Endodermal cell (in vitro differentiated cells): ENCODE data around the gene KIRREL3. TPM values are rescaled to one million over a fixed set of nuclear protein-coding genes. Genes with fewer than 3 reads are reported as not detected.

Experiments
- DNase-seq: peaks from one replicate; pipeline ENCODE4 v3.0.0-alpha.2; 2017
- H3K27ac ChIP-seq: 2 replicates; pipeline ENCODE4 v1.5.1; 2013; ENCODE audit warnings: mild to moderate bottlenecking, low read depth, low read length, moderate library complexity
- H3K27me3 ChIP-seq: 2 replicates; pipeline ENCODE4 v1.6.1; 2013; ENCODE audit warnings: mild to moderate bottlenecking, low read length, moderate library complexity; ENCODE audit not compliant: insufficient read depth, control insufficient read depth, poor library complexity, severe bottlenecking
- H3K36me3 ChIP-seq: 2 replicates; pipeline ENCODE4 v1.7.0; 2013; ENCODE audit warnings: mild to moderate bottlenecking, low read length, moderate library complexity; ENCODE audit not compliant: control insufficient read depth, insufficient read depth
- H3K4me1 ChIP-seq: one replicate; pipeline ENCODE4 v1.7.0; 2013; ENCODE audit warnings: low read length; ENCODE audit not compliant: control insufficient read depth, insufficient read depth
- H3K4me3 ChIP-seq: 2 replicates; pipeline ENCODE4 v1.5.1; 2013; ENCODE audit warnings: mild to moderate bottlenecking, low read length, moderate library complexity
- H3K9ac ChIP-seq: 2 replicates; pipeline ENCODE4 v1.6.1; 2013; ENCODE audit warnings: mild to moderate bottlenecking, low read length, moderate library complexity; ENCODE audit not compliant: poor library complexity, severe bottlenecking; ENCODE audit errors: extremely low read depth
- H3K9me3 ChIP-seq: 2 replicates; pipeline ENCODE4 v1.6.1; 2013; ENCODE audit warnings: mild to moderate bottlenecking, low read length, moderate library complexity; ENCODE audit not compliant: control insufficient read depth
- H3K27ac Mint-ChIP-seq: 2 replicates; pipeline ENCODE4 v1.8.0; 2020; ENCODE audit warnings: mixed read lengths
- H3K27me3 Mint-ChIP-seq: 2 replicates; pipeline ENCODE4 v1.8.0; 2021; ENCODE audit warnings: mild to moderate bottlenecking, mixed read lengths; ENCODE audit not compliant: insufficient read depth
- H3K36me3 Mint-ChIP-seq: 2 replicates; pipeline ENCODE4 v1.8.0; 2020; ENCODE audit warnings: low read depth, mixed read lengths
- H3K4me1 Mint-ChIP-seq: 2 replicates; pipeline ENCODE4 v1.8.0; 2020; ENCODE audit warnings: mixed read lengths
- H3K4me3 Mint-ChIP-seq: 2 replicates; pipeline ENCODE4 v1.8.0; 2020; ENCODE audit warnings: mild to moderate bottlenecking, moderate library complexity, mixed read lengths
- H3K9me3 Mint-ChIP-seq: 2 replicates; pipeline ENCODE4 v1.8.0; 2020; ENCODE audit warnings: mild to moderate bottlenecking, mixed read lengths
- WGBS, 2 experiments: methylation state at CpG; one replicate each; pipeline versions ENCODE4 v1.1.5 to v1.1.7; 2013; ENCODE audit warnings: missing lambda C conversion rate in 2 of 2, mixed read lengths in 1 of 2; ENCODE audit not compliant: insufficient coverage in 1 of 2, insufficient read length in 1 of 2; 5-methylcytosine and 5-hydroxymethylcytosine counted together
- total RNA-seq, 2 donors: library from RNA; stranded (reverse); fragmentation: NEBNext Ultra II Directional in 1 of 2; extraction: Animal tissue kit (Norgen Biotek cat#: 25700) in 1 of 2; gene quantifications; 2 replicates in 1 of 2; 3 replicates in 1 of 2; pipeline ENCODE4 v1.2.1, GENCODE V29; 2021
- TF ChIP-seq, protein P1 (sequence below): fragments of 200-600 bp; sonication (generic); conservative IDR thresholded peaks from 2 replicates; pipeline ENCODE4 v1.5.0; 2021; ENCODE audit warnings: antibody characterized with exemption, mild to moderate bottlenecking

KIRREL3 gene
- total RNA-seq, 2 donors from 2014 or later = 1.1 to 1.4 TPM

DNA sequence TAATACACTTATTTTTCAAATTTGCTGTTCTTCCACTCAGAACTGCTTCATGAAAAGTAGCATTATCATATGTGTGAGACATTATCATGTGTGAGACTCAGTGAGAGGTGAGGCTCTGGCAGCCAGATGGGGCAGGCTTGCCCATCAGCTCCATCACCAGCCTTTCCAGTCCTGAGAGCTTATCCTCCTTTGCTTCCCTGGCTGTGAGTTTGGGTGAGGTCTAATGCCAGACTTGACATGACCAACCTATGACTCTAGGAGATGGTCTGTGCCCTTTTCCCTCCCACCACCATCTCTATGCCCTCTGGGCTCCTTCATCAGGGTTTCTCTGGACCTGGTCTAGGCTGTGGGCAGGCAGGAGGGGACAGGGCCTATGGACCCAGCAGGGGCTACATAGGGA is 145.0 kb downstream of the KIRREL3 start:
- no peaks in the 10 kb centered on the region for H3K36me3 Mint-ChIP-seq
- peaks cover 6% of the 10 kb centered on the region for H3K27me3 ChIP-seq
- no peaks in the 10 kb centered on the region for H3K4me1 ChIP-seq
- TF ChIP-seq, protein P1, sequence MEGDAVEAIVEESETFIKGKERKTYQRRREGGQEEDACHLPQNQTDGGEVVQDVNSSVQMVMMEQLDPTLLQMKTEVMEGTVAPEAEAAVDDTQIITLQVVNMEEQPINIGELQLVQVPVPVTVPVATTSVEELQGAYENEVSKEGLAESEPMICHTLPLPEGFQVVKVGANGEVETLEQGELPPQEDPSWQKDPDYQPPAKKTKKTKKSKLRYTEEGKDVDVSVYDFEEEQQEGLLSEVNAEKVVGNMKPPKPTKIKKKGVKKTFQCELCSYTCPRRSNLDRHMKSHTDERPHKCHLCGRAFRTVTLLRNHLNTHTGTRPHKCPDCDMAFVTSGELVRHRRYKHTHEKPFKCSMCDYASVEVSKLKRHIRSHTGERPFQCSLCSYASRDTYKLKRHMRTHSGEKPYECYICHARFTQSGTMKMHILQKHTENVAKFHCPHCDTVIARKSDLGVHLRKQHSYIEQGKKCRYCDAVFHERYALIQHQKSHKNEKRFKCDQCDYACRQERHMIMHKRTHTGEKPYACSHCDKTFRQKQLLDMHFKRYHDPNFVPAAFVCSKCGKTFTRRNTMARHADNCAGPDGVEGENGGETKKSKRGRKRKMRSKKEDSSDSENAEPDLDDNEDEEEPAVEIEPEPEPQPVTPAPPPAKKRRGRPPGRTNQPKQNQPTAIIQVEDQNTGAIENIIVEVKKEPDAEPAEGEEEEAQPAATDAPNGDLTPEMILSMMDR = no peak
- no peak overlapping the region for H3K4me3 ChIP-seq
- no peak overlapping the region for H3K9ac ChIP-seq
- no peaks in the 10 kb centered on the region for H3K36me3 ChIP-seq
- H3K27ac Mint-ChIP-seq = no peak overlapping the region
- peaks cover 10% of the 10 kb centered on the region for H3K27me3 Mint-ChIP-seq
- no peaks in the 10 kb centered on the region for H3K9me3 ChIP-seq
- H3K4me3 Mint-ChIP-seq = no peak overlapping the region
- H3K27ac ChIP-seq = no peak overlapping the region
- no peaks in the 10 kb centered on the region for H3K9me3 Mint-ChIP-seq
- no peaks in the 10 kb centered on the region for H3K4me1 Mint-ChIP-seq
- peak; percentile 25 for DNase-seq

DNA sequence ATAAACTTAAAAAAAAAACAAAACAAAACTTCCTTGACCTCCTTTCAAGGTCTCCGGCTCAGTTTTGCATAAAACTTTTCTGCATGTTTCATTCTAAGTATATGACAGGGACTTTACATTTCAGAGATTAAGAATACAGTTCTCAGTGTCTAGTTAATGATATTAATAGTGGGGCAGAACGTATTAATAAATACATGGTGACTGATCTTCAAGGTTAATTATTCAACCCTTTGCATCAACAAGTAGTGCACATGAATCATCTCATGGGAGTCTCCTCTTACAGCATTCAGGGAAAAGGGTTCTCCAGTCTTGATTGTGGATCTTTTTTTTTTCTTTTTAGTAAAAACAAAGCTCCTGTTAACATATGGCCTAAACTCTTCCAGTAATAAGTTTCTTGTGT is 146.8 kb downstream of the KIRREL3 start:
- Mint-ChIP-seq H3K27me3 (peaks cover 3% of the 10 kb centered on the region), H3K4me3 (no peak overlapping the region), H3K36me3 (no peaks in the 10 kb centered on the region), H3K4me1 (no peaks in the 10 kb centered on the region), H3K27ac (no peak overlapping the region), H3K9me3 (no peaks in the 10 kb centered on the region)
- Histone ChIP-seq H3K27ac (no peak overlapping the region), H3K9me3 (no peaks in the 10 kb centered on the region), H3K9ac (no peak overlapping the region), H3K4me1 (no peaks in the 10 kb centered on the region), H3K4me3 (no peak overlapping the region), H3K36me3 (no peaks in the 10 kb centered on the region), H3K27me3 (no peaks in the 10 kb centered on the region)
- 93 to 100% methylated on average over 2 of the region's 2 CpGs for WGBS, 2 experiments
- TF ChIP-seq, protein P1 = no peak
- no peak for DNase-seq

DNA sequence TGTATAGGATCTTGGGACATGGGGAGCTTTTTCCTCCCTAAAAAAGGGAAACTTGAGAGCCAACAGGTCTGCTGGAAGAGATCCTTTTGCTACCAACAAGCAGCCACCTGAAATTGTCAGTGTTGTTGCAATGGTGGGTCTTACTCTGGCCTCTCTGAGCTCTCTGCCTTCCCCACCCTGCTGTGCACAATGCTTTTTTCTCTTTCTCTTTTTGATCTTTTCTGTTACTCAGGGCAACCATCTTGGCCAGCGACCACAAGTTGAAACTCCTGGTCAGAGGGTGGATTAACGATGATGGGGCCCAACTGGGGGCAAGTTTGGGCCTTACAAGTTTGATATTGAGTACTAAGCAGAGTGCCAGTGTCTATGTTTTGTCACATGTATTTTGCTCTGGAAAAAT is 155.8 kb downstream of the KIRREL3 start:
- H3K27me3 ChIP-seq = no peaks in the 10 kb centered on the region
- TF ChIP-seq, protein P1 = no peak
- peaks cover 8% of the 10 kb centered on the region for H3K9me3 Mint-ChIP-seq

More for the DNA sequence above, 155.8 kb downstream of the KIRREL3 start:
- Histone ChIP-seq H3K9ac (no peak overlapping the region), H3K36me3 (no peaks in the 10 kb centered on the region), H3K4me1 (no peaks in the 10 kb centered on the region), H3K27ac (no peak overlapping the region), H3K9me3 (peaks cover 7% of the 10 kb centered on the region), H3K4me3 (no peak overlapping the region)
- Mint-ChIP-seq H3K4me1 (no peaks in the 10 kb centered on the region), H3K4me3 (no peak overlapping the region), H3K27me3 (no peaks in the 10 kb centered on the region), H3K36me3 (no peaks in the 10 kb centered on the region), H3K27ac (no peak overlapping the region)
- peak; percentile 10 for DNase-seq
- 93% methylated on average over 2 of the region's 2 CpGs; no CpG with 5 or more reads in 1 of the 2 experiments for WGBS, 2 experiments
